IMR-90 (cell line): ENCODE data around the gene ZNF618. TPM values are rescaled to one million over a fixed set of nuclear protein-coding genes. Genes with fewer than 3 reads are reported as not detected.

Experiments
- ATAC-seq: fragments of 200-7000 bp; cut with Tn5 transposase; 2 replicates; pipeline ENCODE4 v1.9.1; 2020; ENCODE audit warnings: low read depth, mild to moderate bottlenecking, moderate library complexity
- BruUV-seq: library from RNA; stranded (reverse); fragments of 400-500 nt; replicated peaks from 2 replicates; lab custom pipeline; 2021; lab: Mats Ljungman, UMichigan
- CTCF ChIA-PET: fragments of 300-600 bp; formaldehyde crosslinking; extraction: SDS; loops from one replicate; lab custom pipeline; 2021; ENCODE audit warnings: antibody characterized with exemption; lab: Yijun Ruan, JAX
- POLR2A ChIA-PET: fragments of 300-600 bp; sonication (Branson Sonifier 250); formaldehyde crosslinking; loops from one replicate; lab custom pipeline; 2022; ENCODE audit warnings: antibody characterized with exemption; ENCODE audit not compliant: unreplicated experiment; lab: Charles Lee
- DNase-seq: peaks from one replicate; pipeline ENCODE4 v3.0.0; 2013
- H2AFZ ChIP-seq: replicated peaks from 2 replicates; pipeline ENCODE3; 2013; ENCODE audit warnings: low read length, mild to moderate bottlenecking; ENCODE audit not compliant: poor library complexity
- H2AK5ac ChIP-seq: 2 replicates; pipeline ENCODE4 v1.6.1; 2013; ENCODE audit warnings: low read depth, low read length, inconsistent platforms
- H2AK9ac ChIP-seq: replicated peaks from 2 replicates; pipeline ENCODE3; 2013; ENCODE audit warnings: mild to moderate bottlenecking, low read depth, low read length, moderate library complexity; ENCODE audit not compliant: poor library complexity
- H2BK120ac ChIP-seq: 2 replicates; pipeline ENCODE4 v1.6.1; 2013; ENCODE audit warnings: low read depth, low read length, inconsistent platforms
- H2BK15ac ChIP-seq: 3 replicates; pipeline ENCODE4 v1.6.1; 2013; ENCODE audit warnings: low read depth, low read length, inconsistent platforms
- H2BK20ac ChIP-seq: 2 replicates; pipeline ENCODE4 v1.6.1; 2013; ENCODE audit warnings: low read depth, mild to moderate bottlenecking, inconsistent platforms, low read length, moderate library complexity
- H2BK5ac ChIP-seq: 2 replicates; pipeline ENCODE4 v1.6.1; 2013; ENCODE audit warnings: mild to moderate bottlenecking, low read depth, low read length, inconsistent platforms; ENCODE audit not compliant: poor library complexity, severe bottlenecking
- H3K14ac ChIP-seq: replicated peaks from 2 replicates; pipeline ENCODE4 v1.6.1; 2013; ENCODE audit warnings: low read depth, low read length, inconsistent platforms
- H3K18ac ChIP-seq: 2 replicates; pipeline ENCODE4 v1.6.1; 2013; ENCODE audit warnings: low read depth, low read length, control low read depth
- H3K23ac ChIP-seq: 2 replicates; pipeline ENCODE4 v1.6.1; 2013; ENCODE audit warnings: low read depth, low read length, inconsistent platforms
- H3K27ac ChIP-seq: 2 replicates; pipeline ENCODE4 v1.5.1; 2013; ENCODE audit warnings: mild to moderate bottlenecking, control low read depth, low read length; ENCODE audit not compliant: insufficient read depth
- H3K27me3 ChIP-seq: 2 replicates; pipeline ENCODE4 v1.6.1; 2013; ENCODE audit warnings: low read length; ENCODE audit not compliant: control insufficient read depth, insufficient read depth
- H3K36me3 ChIP-seq: 2 replicates; pipeline ENCODE4 v1.6.1; 2013; ENCODE audit warnings: low read length, mixed read lengths; ENCODE audit not compliant: control insufficient read depth, insufficient read depth
- H3K4ac ChIP-seq: 2 replicates; pipeline ENCODE4 v1.6.1; 2013; ENCODE audit warnings: low read depth, low read length, inconsistent platforms
- H3K4me1 ChIP-seq: 2 replicates; pipeline ENCODE4 v1.6.1; 2013; ENCODE audit warnings: low read length, mixed read lengths; ENCODE audit not compliant: control insufficient read depth, insufficient read depth
- H3K4me2 ChIP-seq: 2 replicates; pipeline ENCODE4 v1.6.1; 2013; ENCODE audit warnings: low read depth, mild to moderate bottlenecking, control low read depth, low read length, moderate library complexity
- H3K4me3 ChIP-seq: 2 replicates; pipeline ENCODE4 v1.5.1; 2013; ENCODE audit warnings: low read depth, mild to moderate bottlenecking, control low read depth, low read length, moderate library complexity; ENCODE audit not compliant: insufficient read depth
- H3K56ac ChIP-seq: 2 replicates; pipeline ENCODE4 v1.6.1; 2013; ENCODE audit warnings: low read length, inconsistent platforms; ENCODE audit not compliant: insufficient read depth; ENCODE audit errors: extremely low read depth
- H3K79me1 ChIP-seq, 2 experiments: 2 replicates each; pipeline ENCODE4 v1.6.1; 2013; ENCODE audit warnings: low read length in 2 of 2, inconsistent platforms in 1 of 2, low read depth in 1 of 2
- H3K9ac ChIP-seq: 2 replicates; pipeline ENCODE4 v1.6.1; 2013; ENCODE audit warnings: low read depth, low read length, control low read depth
- H3K9me1 ChIP-seq: 2 replicates; pipeline ENCODE4 v1.6.1; 2013; ENCODE audit warnings: low read length, inconsistent platforms; ENCODE audit not compliant: insufficient read depth
- H3K9me3 ChIP-seq: 2 replicates; pipeline ENCODE4 v1.6.1; 2013; ENCODE audit warnings: low read length; ENCODE audit not compliant: control insufficient read depth, insufficient read depth
- H4K20me1 ChIP-seq: 2 replicates; pipeline ENCODE4 v1.6.1; 2013; ENCODE audit warnings: low read length, inconsistent platforms; ENCODE audit not compliant: insufficient read depth
- H4K5ac ChIP-seq: 2 replicates; pipeline ENCODE4 v1.6.1; 2013; ENCODE audit warnings: mild to moderate bottlenecking, low read depth, low read length, control low read depth
- H4K8ac ChIP-seq, 2 experiments: 2 replicates each; pipeline ENCODE4 v1.6.1; 2013; ENCODE audit warnings: low read depth in 2 of 2, low read length in 2 of 2, control low read depth in 1 of 2, inconsistent platforms in 1 of 2
- H4K91ac ChIP-seq: 2 replicates; pipeline ENCODE4 v1.6.1; 2013; ENCODE audit warnings: low read depth, low read length, inconsistent platforms; ENCODE audit not compliant: insufficient read depth
- BHLHE40 ChIP-seq: fragments of 150-350 bp; IDR thresholded peaks from 2 replicates; pipeline ENCODE4 v1.6.1; 2016; ENCODE audit warnings: mild to moderate bottlenecking, low read depth, low read length
- CEBPB ChIP-seq: IDR thresholded peaks from 2 replicates; pipeline ENCODE4 v1.6.1; 2012; ENCODE audit warnings: low read depth, low read length, improper control_type of control experiment
- ELK1 ChIP-seq: fragments of 150-350 bp; IDR thresholded peaks from 2 replicates; pipeline ENCODE4 v1.6.1; 2016; ENCODE audit warnings: low read depth, mild to moderate bottlenecking, low read length, moderate library complexity, borderline replicate concordance
- FOS ChIP-seq: fragments of 150-350 bp; IDR thresholded peaks from 2 replicates; pipeline ENCODE4 v1.6.1; 2016; ENCODE audit warnings: low read depth, low read length
- MAFK ChIP-seq: IDR thresholded peaks from 2 replicates; pipeline ENCODE4 v1.6.1; 2012; ENCODE audit warnings: low read depth, low read length, improper control_type of control experiment
- MAZ ChIP-seq: IDR thresholded peaks from 2 replicates; pipeline ENCODE4 v1.6.1; 2012; ENCODE audit warnings: low read depth, mild to moderate bottlenecking, low read length, improper control_type of control experiment, moderate library complexity, borderline replicate concordance
- MXI1 ChIP-seq: IDR thresholded peaks from 2 replicates; pipeline ENCODE4 v1.6.1; 2012; ENCODE audit warnings: low read depth, mild to moderate bottlenecking, low read length, moderate library complexity, borderline replicate concordance
- POLR2A ChIP-seq: IDR thresholded peaks from 2 replicates; pipeline ENCODE4 v1.6.1; 2012; ENCODE audit warnings: mild to moderate bottlenecking, low read depth, low read length
- RAD21 ChIP-seq: IDR thresholded peaks from 2 replicates; pipeline ENCODE4 v1.6.1; 2012; ENCODE audit warnings: low read length, improper control_type of control experiment
- RCOR1 ChIP-seq: IDR thresholded peaks from 2 replicates; pipeline ENCODE4 v1.6.1; 2012; ENCODE audit warnings: mild to moderate bottlenecking, low read length, improper control_type of control experiment; ENCODE audit not compliant: insufficient replicate concordance
- SMC3 ChIP-seq: fragments of 150-350 bp; IDR thresholded peaks from 2 replicates; pipeline ENCODE4 v1.6.1; 2016; ENCODE audit warnings: low read depth, mild to moderate bottlenecking, antibody characterized with exemption, low read length, moderate library complexity
- USF2 ChIP-seq: fragments of 150-350 bp; IDR thresholded peaks from 2 replicates; pipeline ENCODE4 v1.6.1; 2017; ENCODE audit warnings: mild to moderate bottlenecking, antibody characterized with exemption, low read length, low read depth
- WGBS, 2 experiments: methylation state at CpG; one replicate each; pipeline versions ENCODE4 v1.1.5 to v1.1.7; 2013; ENCODE audit warnings: missing lambda C conversion rate in 2 of 2; ENCODE audit not compliant: insufficient read length in 1 of 2; ENCODE audit errors: extremely low coverage in 2 of 2; 5-methylcytosine and 5-hydroxymethylcytosine counted together
- dilution Hi-C: fragments of 300-500 bp; cut with HindIII; formaldehyde crosslinking; loops from one replicate; pipeline ENCODE4 v1.14.3; 2018; ENCODE audit warnings: low sequenced_read_pairs; ENCODE audit not compliant: unreplicated experiment
- in situ Hi-C: fragments of 300-500 bp; cut with MboI; formaldehyde crosslinking; loops from 3 replicates; pipeline ENCODE4 v1.14.3; 2019; ENCODE audit warnings: low sequenced_read_pairs, inconsistent platforms, mixed read lengths
- intact Hi-C: fragments of 100-400 bp; cut with micrococcal nuclease; formaldehyde crosslinking; loops from 2 replicates; pipeline ENCODE4 v1.10.0; 2022
- polyA plus RNA-seq, 3 experiments: library from polyadenylated mRNA; depleted of rRNA; stranded (reverse); fragments of >200 nt; gene quantifications; 2 replicates each; pipeline ENCODE4 v1.2.3, GENCODE V29; 2012; ENCODE audit warnings: low replicate concordance in 1 of 3
- total RNA-seq: library from RNA; depleted of rRNA; stranded (reverse); fragments of >200 nt; gene quantifications from 2 replicates; pipeline ENCODE4 v1.2.3, GENCODE V29; 2012

Gene ZNF618
- total and polyA plus RNA-seq, 2 of the 4 experiments (the other 2 are of a cell fraction), result 8.2 to 9.4 TPM

GRCh38 chr9:114075602-114076001 lies 199.5 kb downstream of the ZNF618 start:
- H3K27ac ChIP-seq, result no peak overlapping the region
- 31% methylated on average over 3 of the region's 4 CpGs; no CpG with 5 or more reads in 1 of the 2 experiments for WGBS, 2 experiments
- H3K27me3 ChIP-seq, result peaks cover 54% of the 10 kb centered on the region
- H4K5ac ChIP-seq, result no peak overlapping the region
- H3K36me3 ChIP-seq, result no peaks in the 10 kb centered on the region
- no peak overlapping the region for H4K91ac ChIP-seq
- no peaks in the 10 kb centered on the region for H3K79me1 ChIP-seq
- H3K9me1 ChIP-seq, result no peaks in the 10 kb centered on the region
- H2BK20ac ChIP-seq, result no peak overlapping the region
- H3K18ac ChIP-seq, result no peak overlapping the region
- no peak overlapping the region for H3K56ac ChIP-seq
- no peak overlapping the region for H3K23ac ChIP-seq
- H4K20me1 ChIP-seq, result no peaks in the 10 kb centered on the region
- no peak for ATAC-seq
- no peak overlapping the region for H2BK5ac ChIP-seq
- no peak overlapping the region for H2BK15ac ChIP-seq
- H3K4me2 ChIP-seq, result no peak overlapping the region
- no peak overlapping the region for H3K4me3 ChIP-seq
- H2AK5ac ChIP-seq, result no peak overlapping the region
- ChIA-PET CTCF (no interaction called here), POLR2A (no interaction called here)
- BruUV-seq, result no TSS peak
- in situ Hi-C loops (no loop called here), intact Hi-C loops (no loop called here), dilution Hi-C loops (no loop called here)
- no peak overlapping the region for H3K9ac ChIP-seq
- H4K8ac ChIP-seq, result no peak overlapping the region
- H2AFZ ChIP-seq, result peak overlapping the region; percentile 5
- no peak overlapping the region for H2BK120ac ChIP-seq
- no peak overlapping the region for H3K14ac ChIP-seq
- TF ChIP-seq MXI1, result no peak
- no peak for TF ChIP-seq USF2
- TF ChIP-seq POLR2A, result no peak
- TF ChIP-seq FOS, result no peak
- no peak for TF ChIP-seq CEBPB
- no peak for TF ChIP-seq SMC3
- TF ChIP-seq BHLHE40, result no peak
- TF ChIP-seq MAFK, result no peak
- TF ChIP-seq RCOR1, result no peak
- TF ChIP-seq ELK1, result no peak
- no peak for TF ChIP-seq MAZ
- TF ChIP-seq RAD21, result no peak
- no peak overlapping the region for H2AK9ac ChIP-seq
- no peak overlapping the region for H3K4ac ChIP-seq
- no peaks in the 10 kb centered on the region; the same call in 1 of the 2 replicates for H3K4me1 ChIP-seq
- no peaks in the 10 kb centered on the region; the same call in 1 of the 2 replicates for H3K9me3 ChIP-seq
- DNase-seq, result no peak
